Chondrocyte (in vitro differentiated cells): ENCODE measurements around the gene GEMIN2. TPM values are rescaled to one million over a fixed set of nuclear protein-coding genes. Genes with fewer than 3 reads are reported as not detected.
"Not testable (repeated sequence)": the region's sequence is repeated elsewhere in the genome, so short reads cannot be mapped to it uniquely, and the experiment has no call there.

ENCODE experiments used
- DNase-seq: peaks from one replicate; pipeline ENCODE4 v3.0.0; 2021; ENCODE audit warnings: mixed read lengths, low spot score
- H3K27ac Mint-ChIP-seq: one replicate; pipeline ENCODE4 v1.8.0; 2021; ENCODE audit warnings: mild to moderate bottlenecking, moderate library complexity, mixed read lengths; ENCODE audit not compliant: unreplicated experiment
- H3K27me3 Mint-ChIP-seq: 2 replicates; pipeline ENCODE4 v1.8.0; 2021; ENCODE audit warnings: low read depth, mixed read lengths
- H3K36me3 Mint-ChIP-seq: 2 replicates; pipeline ENCODE4 v1.8.0; 2021; ENCODE audit warnings: low read depth, mixed read lengths
- H3K4me1 Mint-ChIP-seq: 2 replicates; pipeline ENCODE4 v1.8.0; 2021; ENCODE audit warnings: low read depth, mild to moderate bottlenecking, mixed read lengths
- H3K4me3 Mint-ChIP-seq: one replicate; pipeline ENCODE4 v1.8.0; 2021; ENCODE audit warnings: mild to moderate bottlenecking, moderate library complexity, mixed read lengths; ENCODE audit not compliant: unreplicated experiment
- H3K9me3 Mint-ChIP-seq: 2 replicates; pipeline ENCODE4 v1.8.0; 2021; ENCODE audit warnings: low read depth, mixed read lengths
- CTCF ChIP-seq: fragments of 200-600 bp; sonication (generic); IDR thresholded peaks from 2 replicates; pipeline ENCODE4 v1.5.0; 2021; ENCODE audit warnings: antibody characterized with exemption, mild to moderate bottlenecking, moderate library complexity
- total RNA-seq: library from RNA; stranded (reverse); gene quantifications from 3 replicates; pipeline ENCODE4 v1.2.1, GENCODE V29; 2021

Gene GEMIN2
- total RNA-seq, 1 donor from 2014 or later, result 14.0 TPM

GRCh38 chr14:39181693-39182047 is 67.5 kb downstream of the GEMIN2 start:
- Mint-ChIP-seq H3K27ac (no peak overlapping the region), H3K36me3 (peaks cover 38% of the 10 kb centered on the region), H3K9me3 (no peaks in the 10 kb centered on the region), H3K27me3 (no peaks in the 10 kb centered on the region), H3K4me3 (no peak overlapping the region), H3K4me1 (peaks cover 14% of the 10 kb centered on the region)
- no peak for DNase-seq
- TF ChIP-seq CTCF, result no peak

- no peak for TF ChIP-seq CTCF
- no peak for DNase-seq
- H3K4me1 Mint-ChIP-seq, result peaks cover 8% of the 10 kb centered on the region
- H3K4me3 Mint-ChIP-seq, result no peak overlapping the region
- peaks cover 28% of the 10 kb centered on the region for H3K36me3 Mint-ChIP-seq
- H3K9me3 Mint-ChIP-seq, result no peaks in the 10 kb centered on the region
- no peak overlapping the region for H3K27ac Mint-ChIP-seq
- H3K27me3 Mint-ChIP-seq, result no peaks in the 10 kb centered on the region
Measured at GRCh38 chr14:39182770-39183684, 68.9 kb downstream of the GEMIN2 start.

- peaks cover 27% of the 10 kb centered on the region for H3K36me3 Mint-ChIP-seq
- H3K27me3 Mint-ChIP-seq, H3K4me1 Mint-ChIP-seq, H3K4me3 Mint-ChIP-seq, H3K27ac Mint-ChIP-seq, DNase-seq, H3K9me3 Mint-ChIP-seq: not testable (repeated sequence)
Measured at GRCh38 chr14:39183685-39184003, 69.5 kb downstream of the GEMIN2 start.

GRCh38 chr14:39184628-39185255 is 70.6 kb downstream of the GEMIN2 start:
- H3K27ac Mint-ChIP-seq, result no peak overlapping the region

GRCh38 chr14:39185256-39186049 is 71.3 kb downstream of the GEMIN2 start:
- Mint-ChIP-seq H3K4me3 (no peak overlapping the region), H3K36me3 (peaks cover 19% of the 10 kb centered on the region), H3K27ac (no peak overlapping the region), H3K27me3 (no peaks in the 10 kb centered on the region), H3K4me1 (no peaks in the 10 kb centered on the region), H3K9me3 (no peaks in the 10 kb centered on the region)
- no peak for TF ChIP-seq CTCF
- no peak for DNase-seq

More at GRCh38 chr14:39184628-39185255, 70.6 kb downstream of the GEMIN2 start:
- Mint-ChIP-seq H3K4me1 (peaks cover 2% of the 10 kb centered on the region), H3K9me3 (no peaks in the 10 kb centered on the region), H3K36me3 (peaks cover 20% of the 10 kb centered on the region), H3K4me3 (no peak overlapping the region), H3K27me3 (no peaks in the 10 kb centered on the region)
- no peak for DNase-seq
- TF ChIP-seq CTCF, result no peak

Other genes with a start within 250 kb of the GEMIN2 start
- 244 to 267 TPM (median 246 TPM) in 3 replicates for gene SEC23A, start 11.1 kb upstream of the GEMIN2 start, total RNA-seq
- gene TRAPPC6B, start 56.0 kb downstream of the GEMIN2 start, total RNA-seq, result 31.3 to 38.2 TPM (median 37.6 TPM) in 3 replicates
- 40.0 to 51.9 TPM (median 45.3 TPM) in 3 replicates for gene PNN, start 60.9 kb downstream of the GEMIN2 start, total RNA-seq
- 23.0 to 27.3 TPM (median 26.6 TPM) in 3 replicates for gene MIA2, start 119.6 kb downstream of the GEMIN2 start, total RNA-seq